Activated gamma-delta T cell (primary cell): ENCODE results near the gene COL26A1.
"Not testable (repeated sequence)": the region's sequence is repeated elsewhere in the genome, so short reads cannot be mapped to it uniquely, and the experiment has no call there.

Source experiments
- DNase-seq: peaks from one replicate; lab custom pipeline; 2025; lab: John Stamatoyannopoulos, UW

Gene COL26A1

DNA sequence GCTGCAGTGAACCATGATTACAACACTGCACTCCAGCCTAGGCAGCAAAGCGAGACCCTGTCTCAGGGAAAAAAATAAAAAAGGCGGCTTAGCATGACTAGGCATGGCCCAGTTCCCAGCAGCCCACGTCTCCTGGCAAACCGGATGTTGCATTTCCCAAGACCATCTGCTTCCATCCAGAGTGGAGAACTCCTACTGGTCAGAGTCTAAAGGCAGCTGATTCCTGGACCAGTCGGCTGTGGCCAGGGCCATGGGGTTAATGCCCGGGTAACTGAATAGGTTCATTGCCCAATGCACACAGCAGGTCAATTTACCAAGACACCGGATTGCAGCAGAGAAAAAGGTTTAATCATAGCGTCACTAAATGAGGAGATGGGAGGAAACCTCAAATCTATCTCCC is 133.3 kb downstream of the COL26A1 start:
- DNase-seq = no peak

DNA sequence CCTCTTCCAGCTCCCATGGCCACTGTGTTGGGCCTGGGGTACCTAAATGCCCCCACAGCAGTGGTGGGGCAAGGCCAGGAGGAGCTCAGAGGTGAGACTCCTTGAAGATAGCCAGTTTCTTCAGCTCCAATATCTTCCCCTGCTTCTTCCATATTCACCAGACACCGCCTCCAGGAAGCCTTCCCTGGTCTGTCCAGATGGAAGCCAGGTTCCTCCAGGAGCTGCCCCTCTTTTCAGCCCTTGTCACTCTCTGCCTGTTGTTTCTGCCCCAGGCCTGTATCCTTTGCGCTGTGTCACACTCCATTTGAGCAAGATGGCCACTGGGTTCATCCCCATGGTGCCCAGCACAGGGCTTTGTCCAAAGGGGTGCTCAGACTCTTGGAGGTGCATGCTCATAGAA is 138.7 kb downstream of the COL26A1 start:
- DNase-seq = no peak

GRCh38 chr7:101502466-101503098 is 139.9 kb downstream of the COL26A1 start:
- DNase-seq = no peak

DNA sequence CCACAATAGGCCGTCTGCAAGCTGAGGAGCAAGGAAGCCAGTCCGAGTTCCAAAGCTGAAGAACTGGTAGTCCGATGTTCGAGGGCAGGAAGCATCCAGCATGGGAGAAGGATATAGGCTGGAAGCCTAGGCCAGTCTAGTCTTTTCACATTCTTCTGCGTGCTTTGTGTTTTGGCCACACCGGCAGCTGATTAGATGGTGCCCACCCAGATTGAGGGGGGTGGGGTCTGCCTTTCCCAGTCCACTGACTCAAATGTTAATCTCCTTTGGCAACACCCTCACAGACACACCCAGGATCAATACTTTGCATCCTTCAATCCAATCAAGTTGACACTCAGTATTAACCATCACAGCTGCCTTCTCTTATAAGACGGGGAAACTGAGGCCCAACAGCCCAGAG is 142.8 kb downstream of the COL26A1 start:
- DNase-seq = not testable (repeated sequence)

DNA sequence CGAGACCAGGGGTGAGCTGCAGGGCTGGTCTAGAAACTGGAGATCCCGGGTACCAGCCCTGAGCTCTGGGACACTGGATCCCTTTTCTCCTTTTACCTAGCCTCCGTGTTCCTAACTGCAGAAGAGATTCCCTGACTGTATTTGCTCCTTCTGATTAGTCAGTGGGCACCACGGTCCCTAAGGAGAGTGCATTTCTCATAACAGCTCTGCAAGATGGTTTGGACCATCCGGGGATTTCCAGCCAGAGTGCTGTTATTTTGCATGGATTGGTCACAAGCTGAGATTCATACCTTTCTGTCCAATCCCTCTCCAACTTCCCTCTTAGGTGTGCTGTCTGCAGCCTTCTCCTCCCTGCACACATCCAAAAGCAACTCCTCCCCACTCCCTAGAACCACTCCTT is 143.9 kb downstream of the COL26A1 start:
- DNase-seq = no peak

- no peak for DNase-seq
Measured at GRCh38 chr7:101507327-101507726, 144.7 kb downstream of the COL26A1 start.

- no peak for DNase-seq
Measured at GRCh38 chr7:101507791-101508252, 145.1 kb downstream of the COL26A1 start.

GRCh38 chr7:101510297-101510696 is 147.6 kb downstream of the COL26A1 start:
- DNase-seq = no peak

DNA sequence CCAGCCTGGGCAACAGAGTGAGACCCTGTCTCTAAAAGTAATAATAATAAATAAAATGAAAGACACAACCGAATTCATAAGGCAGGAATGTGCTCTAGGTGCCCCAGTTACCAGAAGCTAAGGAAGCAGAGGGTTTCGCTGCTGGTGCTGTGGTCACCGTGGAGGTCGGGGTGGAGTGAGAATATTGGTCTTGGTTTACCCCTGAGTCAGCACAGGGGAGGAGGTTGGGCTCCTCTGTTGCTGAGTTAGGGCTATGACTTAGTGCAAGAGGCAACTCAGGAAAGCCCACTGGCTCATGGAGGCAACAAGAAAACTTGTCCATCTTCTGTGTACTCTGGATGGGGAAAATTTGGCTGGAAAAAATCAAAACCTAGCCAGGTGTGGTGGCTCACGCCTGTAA is 149.3 kb downstream of the COL26A1 start:
- DNase-seq = no peak

- DNase-seq = no peak
Measured at GRCh38 chr7:101516851-101517250, 154.2 kb downstream of the COL26A1 start.

- no peak for DNase-seq
Measured at GRCh38 chr7:101517304-101517703, 154.6 kb downstream of the COL26A1 start.

DNA sequence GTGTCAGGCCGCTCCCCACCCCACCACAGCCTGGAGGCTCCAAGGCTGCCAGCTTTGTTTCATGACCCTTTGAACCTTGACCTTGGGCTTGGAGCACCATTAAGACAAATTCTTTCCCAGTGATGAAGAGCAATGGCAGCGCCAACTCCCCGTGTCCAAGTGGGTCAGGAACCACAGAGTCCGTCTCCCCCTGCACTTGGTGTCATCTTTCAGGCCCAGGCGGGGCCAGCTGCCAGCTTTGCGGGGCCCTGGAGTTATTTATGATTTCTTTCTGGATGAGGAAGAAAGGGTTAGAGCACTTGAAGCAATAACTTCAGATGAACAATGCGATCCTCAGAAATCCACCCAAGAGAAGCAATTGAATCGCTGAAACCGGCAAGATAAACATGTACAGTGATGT is 155.7 kb downstream of the COL26A1 start:
- DNase-seq = no peak

DNA sequence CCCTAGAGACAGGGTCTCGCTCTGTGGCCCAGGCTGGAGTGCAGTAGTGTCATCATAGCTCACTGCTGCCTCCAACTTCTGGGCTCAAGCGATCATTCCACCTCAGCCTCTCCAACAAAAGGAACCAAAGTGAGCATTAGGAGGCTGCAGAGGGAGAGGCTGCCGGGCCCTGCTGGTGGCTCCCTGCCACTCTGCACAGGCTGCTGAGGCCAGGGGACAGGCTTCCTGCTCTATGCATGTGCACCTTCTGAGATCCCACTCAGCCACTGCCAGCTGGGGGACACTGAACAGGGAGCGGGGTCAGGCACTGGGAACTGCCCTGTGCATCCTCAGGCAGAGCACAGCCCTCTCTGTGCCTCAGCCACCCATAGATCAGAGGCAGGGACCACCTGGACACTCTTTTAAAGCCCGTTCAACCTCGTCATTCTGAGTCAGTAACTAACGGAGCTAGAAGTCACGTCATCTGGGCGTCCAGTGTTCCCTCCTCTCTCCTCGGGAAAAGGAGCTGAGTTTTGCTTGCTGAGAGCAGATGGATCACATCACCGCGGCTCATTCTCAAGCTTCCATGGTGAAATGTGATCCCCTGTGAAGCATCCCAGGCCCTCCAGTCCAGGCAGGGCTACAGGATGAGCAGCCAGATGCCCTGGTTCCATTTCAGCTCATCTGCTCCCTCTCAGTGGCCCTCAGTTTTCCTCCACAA is 156.8 kb downstream of the COL26A1 start:
- DNase-seq = no peak

DNA sequence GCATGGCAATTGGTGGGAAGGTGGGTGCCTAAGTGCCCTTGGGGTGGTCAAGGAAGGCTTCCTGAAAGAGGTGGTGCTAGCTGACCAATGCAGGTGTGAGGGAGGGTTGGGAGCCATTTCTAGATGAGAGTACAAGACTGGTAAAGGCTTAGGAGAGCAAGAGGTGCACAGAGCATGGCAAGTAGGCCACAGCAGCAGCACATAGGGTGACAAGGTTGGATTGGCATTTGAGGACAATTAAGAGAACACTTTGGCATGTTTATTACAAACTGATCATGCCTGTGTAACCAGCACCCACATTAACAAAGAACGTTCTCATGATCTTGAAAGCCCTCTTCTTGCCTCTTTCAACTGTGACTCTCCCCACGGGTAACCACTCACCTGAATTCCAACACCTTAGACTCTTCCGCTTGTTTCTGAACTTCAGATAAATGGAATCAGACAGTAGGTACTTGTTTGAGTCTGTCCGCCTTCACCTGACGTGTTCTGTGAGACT is 158.8 kb downstream of the COL26A1 start:
- DNase-seq = no peak

- DNase-seq = no peak
Measured at GRCh38 chr7:101522021-101522420, 159.3 kb downstream of the COL26A1 start.

DNA sequence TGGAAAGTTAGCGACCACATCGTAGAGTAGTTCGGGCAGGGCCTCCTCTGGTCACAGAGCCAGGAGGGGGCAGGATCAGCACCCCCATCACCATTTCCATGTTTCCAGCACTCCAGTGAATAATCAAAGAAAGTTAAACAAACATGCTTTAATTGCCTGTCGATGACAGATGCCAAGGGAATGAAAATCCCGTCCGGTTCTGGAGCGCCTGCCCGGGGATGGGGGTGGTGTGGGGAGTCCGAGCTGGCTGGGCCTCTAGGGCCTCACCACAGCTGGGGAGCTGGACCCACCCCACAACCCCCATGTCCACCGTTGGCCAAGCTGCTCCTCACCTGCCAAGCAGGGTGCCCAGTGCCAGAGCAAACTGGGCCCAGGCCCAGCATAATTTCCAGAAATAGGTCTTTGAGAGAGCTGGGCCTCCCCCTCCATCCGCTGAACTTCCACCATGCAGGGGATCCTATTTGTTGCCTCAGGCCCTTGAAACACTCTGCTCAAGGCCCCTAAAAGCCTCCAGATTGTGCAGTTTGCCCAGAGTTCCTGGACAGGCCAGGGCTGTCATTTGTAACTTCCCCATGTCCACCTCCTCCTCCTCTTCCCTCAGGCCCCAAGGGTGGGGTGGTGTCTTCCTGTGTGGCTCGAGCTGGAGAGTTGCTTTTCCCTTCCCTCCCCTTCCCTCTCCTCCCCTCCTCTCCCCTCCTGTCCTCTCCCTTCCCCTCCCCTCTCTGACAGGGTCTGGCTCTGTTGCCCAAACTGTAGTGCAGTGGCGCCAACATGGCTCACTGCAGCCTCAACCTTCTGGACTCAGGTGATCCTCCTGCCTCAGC is 165.4 kb downstream of the COL26A1 start:
- DNase-seq = no peak

GRCh38 chr7:101529560-101529959 is 166.9 kb downstream of the COL26A1 start:
- DNase-seq = no peak

GRCh38 chr7:101531726-101532357 is 169.2 kb downstream of the COL26A1 start:
- DNase-seq = no peak

DNA sequence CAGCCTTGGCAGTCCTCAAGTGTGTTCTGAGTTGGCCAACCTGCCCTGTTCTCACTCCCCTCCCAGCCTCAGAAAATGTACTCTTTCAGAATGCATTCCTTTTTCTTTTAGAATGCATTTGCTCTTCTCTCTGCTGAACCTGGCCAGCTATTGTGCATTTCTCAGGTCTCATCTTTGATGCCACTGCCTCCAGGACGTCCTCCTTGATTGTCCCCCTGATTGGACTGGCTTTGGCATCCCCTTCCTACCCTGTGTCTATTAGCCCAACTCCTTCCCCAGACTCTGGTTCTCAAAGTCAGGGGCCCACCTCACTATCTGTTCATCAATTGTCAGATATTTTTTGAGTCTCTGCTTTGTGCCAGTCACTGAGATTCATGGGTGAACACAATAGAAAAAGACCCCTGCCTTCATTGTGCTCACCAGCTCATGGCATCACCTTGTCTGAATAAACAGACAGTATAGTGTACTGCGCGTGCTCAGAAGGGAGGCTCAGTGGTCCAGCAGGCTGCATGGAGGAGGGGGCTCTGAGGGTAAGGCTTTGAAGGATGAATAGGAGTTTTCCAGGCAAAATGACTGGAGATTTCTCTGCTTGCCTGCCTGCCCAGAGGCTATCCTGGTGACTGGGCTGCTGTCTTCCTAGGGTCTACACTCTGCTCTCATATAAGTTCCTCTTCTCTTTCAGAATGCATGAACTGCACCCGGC is 169.9 kb downstream of the COL26A1 start:
- DNase-seq = no peak

DNA sequence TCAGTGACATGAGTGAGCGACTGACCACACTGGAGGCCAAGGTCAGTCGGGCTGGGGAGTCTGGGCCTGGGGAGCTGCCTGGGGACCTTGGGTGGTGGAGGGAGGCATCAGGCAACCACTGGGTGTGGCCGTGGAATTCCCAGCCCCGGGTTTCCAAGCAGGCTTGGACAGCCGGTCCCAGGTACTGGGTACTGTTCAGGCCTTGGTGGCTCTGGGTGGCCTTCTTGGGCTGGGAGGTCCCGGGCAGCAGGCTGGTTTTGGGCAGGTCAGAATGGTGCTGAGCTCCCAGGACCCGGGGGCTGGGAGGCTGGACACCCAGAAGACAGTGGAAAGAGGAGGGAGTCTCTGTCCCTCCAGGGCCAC is 170.4 kb downstream of the COL26A1 start:
- no peak for DNase-seq

- DNase-seq = no peak
Measured at GRCh38 chr7:101534015-101534803, 171.5 kb downstream of the COL26A1 start.
